Measurements from ENCODE around the gene KAZN.

Gene KAZN

GRCh38 chr1:14648896-14649855 is 50.7 kb downstream of the KAZN start:
- DNase-seq, result no peak

- DNase-seq, result no peak
Measured at GRCh38 chr1:14649976-14650375, 51.5 kb downstream of the KAZN start.

- DNase-seq, result no peak
Measured at GRCh38 chr1:14650951-14651350, 52.5 kb downstream of the KAZN start.

GRCh38 chr1:14652840-14653239 is 54.4 kb downstream of the KAZN start:
- no peak for DNase-seq

GRCh38 chr1:14653461-14653960 is 55.0 kb downstream of the KAZN start:
- no peak for DNase-seq

GRCh38 chr1:14654554-14654953 is 56.1 kb downstream of the KAZN start:
- no peak for DNase-seq

- no peak for DNase-seq
Measured at GRCh38 chr1:14655385-14655784, 56.9 kb downstream of the KAZN start.

- no peak for DNase-seq
Measured at GRCh38 chr1:14656384-14656937, 58.0 kb downstream of the KAZN start.

GRCh38 chr1:14658642-14659041 is 60.2 kb downstream of the KAZN start:
- no peak for DNase-seq

GRCh38 chr1:14659913-14660312 is 61.4 kb downstream of the KAZN start:
- DNase-seq, result no peak

GRCh38 chr1:14660801-14661200 is 62.3 kb downstream of the KAZN start:
- no peak for DNase-seq

GRCh38 chr1:14661222-14661621 is 62.7 kb downstream of the KAZN start:
- no peak for DNase-seq

- DNase-seq, result no peak
Measured at GRCh38 chr1:14662116-14662515, 63.6 kb downstream of the KAZN start.

- DNase-seq, result no peak
Measured at GRCh38 chr1:14663773-14664172, 65.3 kb downstream of the KAZN start.

GRCh38 chr1:14666373-14666772 is 67.9 kb downstream of the KAZN start:
- DNase-seq, result no peak

GRCh38 chr1:14666962-14667650 is 68.6 kb downstream of the KAZN start:
- no peak for DNase-seq

GRCh38 chr1:14667651-14667984 is 69.1 kb downstream of the KAZN start:
- DNase-seq, result no peak

- DNase-seq, result no peak
Measured at GRCh38 chr1:14668538-14668937, 70.1 kb downstream of the KAZN start.

- DNase-seq, result no peak
Measured at GRCh38 chr1:14672005-14672404, 73.5 kb downstream of the KAZN start.

GRCh38 chr1:14674030-14674429 is 75.5 kb downstream of the KAZN start:
- no peak for DNase-seq

GRCh38 chr1:14676400-14676799 is 77.9 kb downstream of the KAZN start:
- no peak for DNase-seq

- no peak for DNase-seq
Measured at GRCh38 chr1:14677292-14677971, 78.9 kb downstream of the KAZN start.

GRCh38 chr1:14678011-14678638 is 79.6 kb downstream of the KAZN start:
- no peak for DNase-seq
